Epithelial cell of esophagus (primary cell): ENCODE measurements around the gene SLX4.

ENCODE experiments used
- DNase-seq: peaks from one replicate; pipeline ENCODE4 v3.0.0; 2010; ENCODE audit warnings: low read depth
- H3K4me3 ChIP-seq: 2 replicates; pipeline ENCODE4 v1.5.1; 2011; ENCODE audit warnings: mild to moderate bottlenecking, low read length, control low read depth
- CTCF ChIP-seq: IDR thresholded peaks from 2 replicates; pipeline ENCODE4 v1.5.1; 2011; ENCODE audit warnings: low read depth, mild to moderate bottlenecking, low read length, control low read depth, inconsistent platforms; ENCODE audit not compliant: insufficient read depth; ENCODE audit errors: missing control alignments

The SLX4 gene

GRCh38 chr16:3589001-3589400 is 22.4 kb downstream of the SLX4 start:
- no peak for TF ChIP-seq CTCF
- H3K4me3 ChIP-seq: no peak overlapping the region
- DNase-seq: no peak

GRCh38 chr16:3587547-3588110 is 23.8 kb downstream of the SLX4 start:
- no peak for DNase-seq
- no peak for TF ChIP-seq CTCF
- H3K4me3 ChIP-seq: no peak overlapping the region

GRCh38 chr16:3584412-3584811 is 27.0 kb downstream of the SLX4 start:
- H3K4me3 ChIP-seq: no peak overlapping the region
- no peak for TF ChIP-seq CTCF
- no peak for DNase-seq

- no peak overlapping the region for H3K4me3 ChIP-seq
- no peak for TF ChIP-seq CTCF
- DNase-seq: no peak
Observed at GRCh38 chr16:3583303-3584038, 27.9 kb downstream of the SLX4 start.

- no peak for DNase-seq
- TF ChIP-seq CTCF: no peak
- no peak overlapping the region for H3K4me3 ChIP-seq
Observed at GRCh38 chr16:3582276-3583165, 28.9 kb downstream of the SLX4 start.

- TF ChIP-seq CTCF: no peak
- H3K4me3 ChIP-seq: no peak overlapping the region
- no peak for DNase-seq
Observed at GRCh38 chr16:3581392-3581791, 30.0 kb downstream of the SLX4 start.
